Activated CD8-positive, alpha-beta memory T cell treated with anti-CD3 and anti-CD28 coated beads, Interleukin-2, amount 50 U/mL, for 1 hour (primary cell): ENCODE results near the gene HDAC4.

Source experiments
- DNase-seq: peaks from one replicate; pipeline ENCODE4 v3.0.0-alpha.2; 2020; ENCODE audit errors: extremely low read depth

The HDAC4 gene

GRCh38 chr2:239383759-239384156, 17.1 kb downstream of the HDAC4 start:
- DNase-seq, result no peak

- DNase-seq, result no peak
These were observed 17.6 kb downstream of the HDAC4 start for GRCh38 chr2:239383036-239383758.

GRCh38 chr2:239382384-239382880, 18.4 kb downstream of the HDAC4 start:
- DNase-seq, result no peak

- no peak for DNase-seq
These were observed 19.1 kb downstream of the HDAC4 start for GRCh38 chr2:239381709-239382134.

- peak; percentile 33 for DNase-seq
These were observed 19.8 kb downstream of the HDAC4 start for GRCh38 chr2:239380831-239381708.

GRCh38 chr2:239379641-239380170, 21.1 kb downstream of the HDAC4 start:
- DNase-seq, result no peak

- DNase-seq, result no peak
These were observed 21.7 kb downstream of the HDAC4 start for GRCh38 chr2:239378918-239379640.

- no peak for DNase-seq
These were observed 22.6 kb downstream of the HDAC4 start for GRCh38 chr2:239378021-239378917.

GRCh38 chr2:239377591-239377990, 23.2 kb downstream of the HDAC4 start:
- no peak for DNase-seq

- no peak for DNase-seq
These were observed 23.8 kb downstream of the HDAC4 start for GRCh38 chr2:239376942-239377531.

GRCh38 chr2:239376351-239376750, 24.5 kb downstream of the HDAC4 start:
- DNase-seq, result no peak

- no peak for DNase-seq
These were observed 25.4 kb downstream of the HDAC4 start for GRCh38 chr2:239375278-239376061.

- no peak for DNase-seq
These were observed 25.9 kb downstream of the HDAC4 start for GRCh38 chr2:239374896-239375277.

- no peak for DNase-seq
These were observed 28.0 kb downstream of the HDAC4 start for GRCh38 chr2:239372835-239373234.

GRCh38 chr2:239371726-239372686, 28.8 kb downstream of the HDAC4 start:
- DNase-seq, result no peak

- DNase-seq, result no peak
These were observed 29.7 kb downstream of the HDAC4 start for GRCh38 chr2:239370876-239371725.

GRCh38 chr2:239370403-239370802, 30.4 kb downstream of the HDAC4 start:
- DNase-seq, result no peak
